Measurements from ENCODE around the gene TRAF2. TPM values are rescaled to one million over a fixed set of nuclear protein-coding genes. Genes with fewer than 3 reads are reported as not detected.

TRAF2 gene
- total and polyA plus RNA-seq, 2 of the 13 experiments (the other 11 are each of a cell fraction or from before 2014, with no cell fraction given): 12.4 to 13.6 TPM

DNA sequence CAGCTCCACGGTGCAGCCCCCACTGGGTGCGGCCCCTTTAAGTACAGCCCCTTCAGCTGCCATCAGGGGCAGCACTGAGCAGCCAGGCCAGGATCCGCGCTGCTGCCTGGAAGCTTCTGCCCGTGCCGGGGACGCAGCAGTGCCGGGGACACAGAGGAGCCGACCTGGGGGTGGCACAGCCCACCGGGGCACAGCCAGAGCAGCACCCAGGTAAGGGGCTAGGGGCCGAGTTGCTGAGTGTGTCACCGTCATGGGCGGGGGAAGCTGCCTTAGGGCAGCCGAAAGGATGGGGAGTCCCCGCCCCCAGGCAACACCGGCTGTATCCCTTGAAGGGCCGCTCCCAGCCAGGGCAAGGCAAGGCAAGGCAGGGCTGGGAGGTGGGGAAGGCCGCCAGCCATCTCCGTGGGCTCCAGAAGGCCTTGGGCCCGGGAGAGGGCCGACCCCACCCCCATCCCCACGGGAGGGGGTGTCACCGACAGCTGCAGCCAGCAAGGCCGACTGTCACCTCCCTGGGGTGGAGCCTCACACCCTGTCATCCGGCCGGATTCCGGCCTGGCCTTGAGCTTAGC is 43.9 kb upstream of the TRAF2 start, which contains the start of gene AJM1 (continued):
- TF ChIP-seq, protein P1, sequence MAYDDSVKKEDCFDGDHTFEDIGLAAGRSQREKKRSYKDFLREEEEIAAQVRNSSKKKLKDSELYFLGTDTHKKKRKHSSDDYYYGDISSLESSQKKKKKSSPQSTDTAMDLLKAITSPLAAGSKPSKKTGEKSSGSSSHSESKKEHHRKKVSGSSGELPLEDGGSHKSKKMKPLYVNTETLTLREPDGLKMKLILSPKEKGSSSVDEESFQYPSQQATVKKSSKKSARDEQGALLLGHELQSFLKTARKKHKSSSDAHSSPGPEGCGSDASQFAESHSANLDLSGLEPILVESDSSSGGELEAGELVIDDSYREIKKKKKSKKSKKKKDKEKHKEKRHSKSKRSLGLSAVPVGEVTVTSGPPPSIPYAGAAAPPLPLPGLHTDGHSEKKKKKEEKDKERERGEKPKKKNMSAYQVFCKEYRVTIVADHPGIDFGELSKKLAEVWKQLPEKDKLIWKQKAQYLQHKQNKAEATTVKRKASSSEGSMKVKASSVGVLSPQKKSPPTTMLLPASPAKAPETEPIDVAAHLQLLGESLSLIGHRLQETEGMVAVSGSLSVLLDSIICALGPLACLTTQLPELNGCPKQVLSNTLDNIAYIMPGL (CRISPR knock-in tag; IDR thresholded peaks at IDR 0.05; ENCODE audit: borderline replicate concordance in 1 of 2, low read depth in 1 of 2): peak; percentile 79 to 92; a peak in 3 of 4 replicates
- 0 out of 2 replicates have a peak, but pooled peaks have one; percentile 10 for TF ChIP-seq DPF2 (CRISPR knock-in tag; IDR thresholded peaks at IDR 0.05; ENCODE audit: borderline replicate concordance, low read depth)
- TF ChIP-seq, protein P2, sequence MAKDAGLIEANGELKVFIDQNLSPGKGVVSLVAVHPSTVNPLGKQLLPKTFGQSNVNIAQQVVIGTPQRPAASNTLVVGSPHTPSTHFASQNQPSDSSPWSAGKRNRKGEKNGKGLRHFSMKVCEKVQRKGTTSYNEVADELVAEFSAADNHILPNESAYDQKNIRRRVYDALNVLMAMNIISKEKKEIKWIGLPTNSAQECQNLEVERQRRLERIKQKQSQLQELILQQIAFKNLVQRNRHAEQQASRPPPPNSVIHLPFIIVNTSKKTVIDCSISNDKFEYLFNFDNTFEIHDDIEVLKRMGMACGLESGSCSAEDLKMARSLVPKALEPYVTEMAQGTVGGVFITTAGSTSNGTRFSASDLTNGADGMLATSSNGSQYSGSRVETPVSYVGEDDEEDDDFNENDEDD (CRISPR knock-in tag; IDR thresholded peaks at IDR 0.05; ENCODE audit: borderline replicate concordance): peak; percentile 23; the same call in 1 of the 2 replicates
- 0 out of 2 replicates have a peak, but pooled peaks have one; percentile 20 for TF ChIP-seq YEATS2 (CRISPR knock-in tag; IDR thresholded peaks at IDR 0.05; ENCODE audit: borderline replicate concordance)
- TF ChIP-seq, protein P3, sequence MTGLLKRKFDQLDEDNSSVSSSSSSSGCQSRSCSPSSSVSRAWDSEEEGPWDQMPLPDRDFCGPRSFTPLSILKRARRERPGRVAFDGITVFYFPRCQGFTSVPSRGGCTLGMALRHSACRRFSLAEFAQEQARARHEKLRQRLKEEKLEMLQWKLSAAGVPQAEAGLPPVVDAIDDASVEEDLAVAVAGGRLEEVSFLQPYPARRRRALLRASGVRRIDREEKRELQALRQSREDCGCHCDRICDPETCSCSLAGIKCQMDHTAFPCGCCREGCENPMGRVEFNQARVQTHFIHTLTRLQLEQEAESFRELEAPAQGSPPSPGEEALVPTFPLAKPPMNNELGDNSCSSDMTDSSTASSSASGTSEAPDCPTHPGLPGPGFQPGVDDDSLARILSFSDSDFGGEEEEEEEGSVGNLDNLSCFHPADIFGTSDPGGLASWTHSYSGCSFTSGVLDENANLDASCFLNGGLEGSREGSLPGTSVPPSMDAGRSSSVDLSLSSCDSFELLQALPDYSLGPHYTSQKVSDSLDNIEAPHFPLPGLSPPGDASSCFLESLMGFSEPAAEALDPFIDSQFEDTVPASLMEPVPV (CRISPR knock-in tag; IDR thresholded peaks at IDR 0.05): peak; percentile 73; the same call in 1 of the 2 replicates
- peak; percentile 64; the same call in 1 of the 2 replicates for TF ChIP-seq HIVEP1 (CRISPR knock-in tag; IDR thresholded peaks at IDR 0.05)
- TF ChIP-seq, protein P4, sequence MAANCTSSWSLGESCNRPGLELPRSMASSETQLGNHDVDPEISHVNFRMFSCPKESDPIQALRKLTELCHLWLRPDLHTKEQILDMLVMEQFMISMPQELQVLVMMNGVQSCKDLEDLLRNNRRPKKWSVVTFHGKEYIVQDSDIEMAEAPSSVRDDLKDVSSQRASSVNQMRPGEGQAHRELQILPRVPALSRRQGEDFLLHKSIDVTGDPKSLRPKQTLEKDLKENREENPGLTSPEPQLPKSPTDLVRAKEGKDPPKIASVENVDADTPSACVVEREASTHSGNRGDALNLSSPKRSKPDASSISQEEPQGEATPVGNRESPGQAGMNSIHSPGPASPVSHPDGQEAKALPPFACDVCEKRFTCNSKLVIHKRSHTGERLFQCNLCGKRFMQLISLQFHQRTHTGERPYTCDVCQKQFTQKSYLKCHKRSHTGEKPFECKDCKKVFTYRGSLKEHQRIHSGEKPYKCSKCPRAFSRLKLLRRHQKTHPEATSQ (CRISPR knock-in tag; IDR thresholded peaks at IDR 0.05; ENCODE audit: borderline replicate concordance): 0 out of 2 replicates have a peak, but pooled peaks have one; percentile 16
- peak; percentile 41; the same call in 1 of the 2 replicates for TF ChIP-seq ZNF775 (CRISPR knock-in tag; IDR thresholded peaks at IDR 0.05; ENCODE audit: borderline replicate concordance)
- TF ChIP-seq ZMYM4 (CRISPR knock-in tag; IDR thresholded peaks at IDR 0.05): 0 out of 2 replicates have a peak, but pooled peaks have one; percentile 46
- 0 out of 2 replicates have a peak, but pooled peaks have one; percentile 78 for TF ChIP-seq GTF3A (CRISPR knock-in tag; conservative IDR thresholded peaks at IDR 0.05)
- TF ChIP-seq ISL2 (CRISPR knock-in tag; IDR thresholded peaks at IDR 0.05): 0 out of 2 replicates have a peak, but pooled peaks have one; percentile 57
- TF ChIP-seq, protein P5, sequence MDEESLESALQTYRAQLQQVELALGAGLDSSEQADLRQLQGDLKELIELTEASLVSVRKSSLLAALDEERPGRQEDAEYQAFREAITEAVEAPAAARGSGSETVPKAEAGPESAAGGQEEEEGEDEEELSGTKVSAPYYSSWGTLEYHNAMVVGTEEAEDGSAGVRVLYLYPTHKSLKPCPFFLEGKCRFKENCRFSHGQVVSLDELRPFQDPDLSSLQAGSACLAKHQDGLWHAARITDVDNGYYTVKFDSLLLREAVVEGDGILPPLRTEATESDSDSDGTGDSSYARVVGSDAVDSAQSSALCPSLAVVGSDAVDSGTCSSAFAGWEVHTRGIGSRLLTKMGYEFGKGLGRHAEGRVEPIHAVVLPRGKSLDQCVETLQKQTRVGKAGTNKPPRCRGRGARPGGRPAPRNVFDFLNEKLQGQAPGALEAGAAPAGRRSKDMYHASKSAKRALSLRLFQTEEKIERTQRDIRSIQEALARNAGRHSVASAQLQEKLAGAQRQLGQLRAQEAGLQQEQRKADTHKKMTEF (CRISPR knock-in tag; IDR thresholded peaks at IDR 0.05): peak; percentile 47; the same call in 1 of the 2 replicates
- TF ChIP-seq ZFP90 (CRISPR knock-in tag; IDR thresholded peaks at IDR 0.05; ENCODE audit: borderline replicate concordance): peak; percentile 76
- 0 out of 2 replicates have a peak, but pooled peaks have one; percentile 4 for TF ChIP-seq NCOA1 (CRISPR knock-in tag; IDR thresholded peaks at IDR 0.05)
- peak; percentile 100 for TF ChIP-seq AKAP8 (CRISPR knock-in tag; IDR thresholded peaks at IDR 0.05)
- TF ChIP-seq SAP130 (CRISPR knock-in tag; IDR thresholded peaks at IDR 0.05; ENCODE audit: low read depth): peak; percentile 60
